GM19372 (cell line): ENCODE results near the gene ADCY4.
"Not testable (repeated sequence)": the region's sequence is repeated elsewhere in the genome, so short reads cannot be mapped to it uniquely, and the experiment has no call there.

Source experiments
- ATAC-seq: cut with Tn5 transposase; IDR thresholded peaks from one replicate; pipeline ENCODE4 v1.9.1; 2021; ENCODE audit warnings: mild to moderate bottlenecking, low read depth, moderate library complexity; ENCODE audit not compliant: unreplicated experiment

Gene ADCY4

DNA sequence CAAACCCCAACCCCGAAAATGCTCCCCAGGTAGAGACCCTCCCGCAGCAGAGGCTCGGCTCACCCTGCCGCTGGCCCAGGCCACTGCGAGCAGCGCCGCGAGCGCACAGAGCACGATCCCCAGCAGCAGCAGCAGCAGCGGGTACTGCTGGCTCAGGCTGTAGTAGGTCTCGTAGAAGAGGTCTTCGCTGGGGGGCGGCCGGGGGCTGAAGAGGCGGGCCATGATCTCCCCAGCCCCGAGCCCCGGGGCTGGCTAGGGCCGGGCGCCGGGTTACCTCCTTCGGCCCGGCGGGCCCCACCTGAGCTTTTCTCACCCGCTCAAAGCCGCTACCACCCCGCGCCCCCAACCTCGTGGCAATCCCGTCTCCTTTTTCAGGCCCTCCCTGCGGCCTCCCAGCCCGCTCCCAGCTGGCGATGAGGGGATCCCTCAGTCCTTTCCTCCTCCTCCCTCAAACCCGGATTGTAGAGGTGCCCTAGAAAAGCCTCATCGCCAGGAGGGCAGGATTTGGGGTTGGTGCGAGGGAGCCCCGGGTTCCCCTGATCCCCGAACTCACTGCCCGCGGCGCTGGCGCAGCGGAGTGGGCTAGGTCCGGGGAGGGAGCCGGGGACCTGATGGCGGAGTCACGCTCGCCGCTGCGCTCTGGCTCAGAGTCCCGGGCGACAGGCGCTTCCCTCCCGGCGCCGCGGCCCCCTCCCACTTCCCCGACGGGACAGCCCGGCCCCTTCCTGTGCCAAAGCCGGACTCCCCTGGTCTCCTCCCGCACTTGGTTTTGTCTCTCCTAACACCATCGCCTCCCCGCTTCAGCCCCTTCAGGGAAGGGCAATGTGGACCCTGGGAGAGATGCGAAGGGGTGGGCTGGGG is at the start of gene ADCY4:
Gene ADCY4, minus strand, starts transcription at position 641 of the 861 bp plus-strand sequence. Its CDS starts 419 bp downstream, at position 222.
- no peak for ATAC-seq

DNA sequence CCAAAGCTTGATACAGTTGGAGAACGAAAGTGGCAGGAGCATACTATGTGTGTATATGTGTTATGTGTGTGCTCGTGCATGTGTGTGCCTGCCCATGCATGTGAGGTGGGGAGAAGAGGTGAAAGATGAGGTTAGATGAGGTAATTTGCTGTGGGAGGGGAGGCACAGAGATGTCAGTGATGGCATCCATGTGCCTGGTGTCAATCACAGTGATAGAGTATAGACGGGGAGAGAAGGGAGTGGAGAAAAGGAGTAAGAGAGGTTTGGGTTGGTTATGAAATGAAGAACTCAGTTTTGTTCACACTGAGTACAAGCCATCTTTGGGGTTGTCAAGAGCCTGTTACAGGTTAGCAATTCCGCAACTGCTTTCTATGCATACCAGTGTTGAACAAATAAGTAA is 49.3 kb upstream of the ADCY4 start:
- no peak for ATAC-seq

DNA sequence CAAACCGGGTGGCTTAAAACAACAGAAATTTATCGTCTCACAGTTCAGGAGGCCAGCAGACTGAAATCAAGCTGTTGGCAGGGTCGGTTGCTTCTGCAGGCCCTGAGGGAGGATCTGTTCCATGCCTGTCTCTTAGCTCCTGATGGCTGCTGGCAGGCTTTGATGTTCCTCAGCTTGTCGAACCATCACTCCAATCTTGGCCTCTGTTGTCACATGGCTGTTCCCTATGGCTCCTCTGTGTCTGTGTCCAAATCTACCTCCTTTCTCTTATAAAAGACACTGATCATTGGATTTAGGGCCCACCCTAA is 47.1 kb upstream of the ADCY4 start:
- no peak for ATAC-seq

DNA sequence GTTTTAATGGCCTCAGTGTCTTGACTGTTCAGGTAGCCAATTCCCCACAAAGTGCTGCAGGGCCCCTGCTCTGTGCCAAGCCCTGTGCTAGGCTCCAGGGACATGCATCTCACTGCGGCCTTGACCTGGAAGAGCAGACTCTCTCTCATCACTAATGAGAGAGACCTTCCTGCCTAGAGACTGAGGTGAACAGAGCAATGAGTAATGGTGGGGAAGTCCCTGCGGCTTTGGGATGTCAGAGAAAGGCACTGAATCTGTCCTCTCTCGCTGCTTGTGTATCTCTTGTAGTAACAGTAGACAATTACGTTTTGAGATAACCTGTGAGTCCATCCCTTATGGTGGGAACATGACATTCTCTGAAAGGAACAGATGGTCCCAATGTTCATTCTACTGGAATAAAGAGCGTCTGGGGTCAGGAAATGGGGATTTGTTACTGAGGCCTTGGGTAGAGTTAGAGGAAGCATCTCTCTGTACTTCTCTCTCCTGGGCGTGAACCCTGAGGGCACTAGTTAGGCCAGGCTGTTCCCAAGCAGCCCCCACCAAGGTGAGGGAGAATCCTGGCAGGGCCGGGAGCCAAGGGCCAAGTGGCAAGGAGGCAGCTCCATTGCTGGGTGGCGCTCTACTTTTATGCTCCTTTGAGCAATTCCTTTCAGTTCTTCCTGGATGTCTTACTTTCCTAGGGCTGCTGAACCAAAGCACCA is 46.6 kb upstream of the ADCY4 start:
- ATAC-seq: no peak

DNA sequence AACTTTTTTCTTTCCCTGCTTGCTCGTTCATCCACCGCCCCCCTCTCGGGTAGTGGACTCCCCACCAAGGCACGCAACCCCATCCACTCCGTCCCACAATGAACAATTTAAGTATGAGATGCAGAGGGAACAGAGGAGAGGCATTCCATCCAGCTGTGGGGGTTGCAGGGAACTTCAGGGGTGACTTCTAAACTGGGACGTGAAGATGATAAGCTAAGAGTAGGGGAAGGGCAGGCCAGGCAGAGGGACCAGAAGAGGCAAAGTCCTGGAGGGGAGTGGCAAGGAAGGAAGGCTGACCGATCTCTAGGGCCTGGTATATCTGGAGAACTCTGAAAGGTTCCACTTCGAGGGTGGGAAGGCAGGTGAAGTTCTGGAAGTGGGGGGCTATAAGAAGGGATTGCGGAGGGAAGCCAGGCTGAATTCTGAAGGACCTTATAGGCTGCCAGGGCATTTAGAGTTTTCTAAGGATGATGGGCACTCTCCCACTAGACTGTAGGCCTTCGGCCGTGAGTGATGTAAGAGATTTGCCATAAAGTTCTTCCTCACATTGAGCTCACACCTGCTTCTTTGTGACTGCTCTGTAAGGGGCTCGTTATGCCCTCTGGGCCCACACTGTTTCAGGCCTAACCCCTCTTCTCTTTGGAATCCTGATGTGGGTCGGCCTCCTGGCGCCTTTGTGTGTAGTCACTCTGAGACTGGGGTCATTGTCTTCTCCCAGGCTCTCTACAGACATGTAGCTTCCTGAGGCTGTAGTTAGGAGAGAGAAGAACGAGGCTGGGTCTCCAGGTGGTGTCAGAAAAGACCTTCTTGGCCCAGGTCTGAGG is 45.2 kb upstream of the ADCY4 start:
- ATAC-seq: no peak

DNA sequence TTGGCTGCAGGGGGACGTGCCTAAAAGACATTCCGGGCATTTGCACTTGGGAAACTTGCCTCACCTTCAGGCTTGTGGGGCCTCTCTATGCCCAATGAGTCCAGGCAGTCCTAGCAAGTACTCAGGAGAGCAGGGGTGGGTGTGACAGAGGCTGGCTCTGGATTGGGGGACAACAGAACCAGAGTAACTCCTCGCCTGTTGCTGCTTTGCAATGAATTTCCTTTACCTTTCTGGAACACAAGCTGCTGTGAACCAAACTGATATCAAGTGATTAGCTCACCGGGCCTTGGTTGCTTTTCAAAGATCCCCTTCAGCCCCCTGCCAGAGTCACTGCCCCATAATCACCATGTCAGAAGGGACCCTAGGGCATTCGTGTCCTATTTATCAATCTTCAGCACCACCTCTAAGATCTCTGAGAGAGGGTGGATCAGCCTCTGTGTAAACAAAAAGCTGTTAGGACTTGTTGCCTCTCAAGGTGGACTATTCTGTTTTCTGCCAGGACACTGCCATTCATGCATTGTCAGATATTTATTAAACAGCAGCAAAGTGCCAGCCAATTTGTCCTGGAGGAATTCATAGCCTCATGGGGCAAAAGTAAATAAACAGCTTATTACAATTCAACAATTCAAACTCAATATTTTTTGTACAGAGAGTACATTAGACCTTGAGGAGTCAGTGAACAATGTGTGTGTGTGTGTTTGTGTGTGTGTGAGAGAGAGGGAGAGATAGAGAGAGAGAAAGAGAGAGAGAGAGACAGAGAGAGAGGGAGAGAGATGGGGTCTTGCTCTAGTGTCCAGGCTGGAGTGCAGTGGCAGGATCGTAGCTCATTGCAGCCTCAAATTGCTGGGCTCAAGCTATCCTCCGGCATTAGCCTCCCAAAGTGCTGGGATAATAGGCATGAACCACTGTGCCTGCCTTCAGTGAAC is 44.4 kb upstream of the ADCY4 start:
- no peak for ATAC-seq

DNA sequence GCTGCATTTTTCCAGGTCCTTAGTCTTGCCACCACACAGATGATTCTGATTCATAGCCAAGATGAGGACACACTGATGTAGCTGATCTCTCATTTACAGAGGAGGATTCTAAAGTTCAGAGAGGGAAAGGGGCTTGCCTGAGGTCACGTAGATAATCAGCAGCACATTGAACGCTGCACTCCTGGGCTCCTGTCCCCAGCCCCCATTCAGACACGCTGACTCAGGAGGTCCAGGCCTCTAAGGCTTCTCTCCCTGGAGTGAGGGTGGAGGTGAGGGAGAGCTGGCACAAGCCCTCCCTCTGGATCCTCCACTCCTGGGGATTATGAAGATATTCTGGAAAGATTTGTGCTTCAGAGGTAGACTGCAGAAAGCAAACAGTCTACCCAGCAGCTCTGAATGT is 43.5 kb upstream of the ADCY4 start:
- no peak for ATAC-seq

DNA sequence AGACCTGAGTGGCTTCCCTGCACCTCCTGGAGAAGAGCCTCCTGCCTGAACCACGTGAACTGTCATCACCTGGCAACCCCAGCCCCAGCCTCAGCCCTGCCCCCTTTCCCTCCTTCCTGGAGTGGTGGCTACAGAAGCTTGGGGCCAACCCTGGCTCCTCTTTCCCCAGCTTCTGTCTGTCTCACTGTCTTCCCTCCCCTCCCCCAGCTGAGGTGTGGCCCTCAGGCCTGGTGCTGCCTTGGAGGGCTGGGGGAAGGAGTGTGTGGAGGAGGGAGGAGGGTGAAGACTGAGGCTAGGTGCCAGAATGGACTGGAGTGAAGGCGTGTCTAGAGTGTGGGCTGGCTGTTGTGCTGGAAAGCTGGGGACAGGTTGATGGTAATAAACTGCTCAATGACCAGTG is 42.8 kb upstream of the ADCY4 start:
- ATAC-seq: no peak

DNA sequence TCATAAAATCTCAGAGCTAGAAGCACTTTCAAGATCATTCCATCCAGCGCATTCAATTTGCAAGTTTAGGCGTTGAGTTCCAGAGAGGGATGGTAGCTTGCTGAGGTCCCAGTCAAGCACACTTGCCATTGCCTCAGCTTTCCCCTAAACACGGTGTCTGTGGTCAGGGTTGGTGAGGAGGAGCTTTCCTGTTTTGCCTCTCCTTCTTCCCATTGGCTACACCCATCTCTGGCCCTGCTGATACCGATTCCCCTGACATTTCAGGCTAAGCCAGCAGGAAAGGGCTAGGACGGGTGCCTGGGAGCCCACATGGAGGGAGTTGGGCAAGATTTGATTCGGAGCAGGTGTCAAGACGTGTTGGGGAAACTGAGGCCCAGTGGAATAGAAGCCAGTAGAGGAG is 42.3 kb upstream of the ADCY4 start:
- ATAC-seq: no peak

DNA sequence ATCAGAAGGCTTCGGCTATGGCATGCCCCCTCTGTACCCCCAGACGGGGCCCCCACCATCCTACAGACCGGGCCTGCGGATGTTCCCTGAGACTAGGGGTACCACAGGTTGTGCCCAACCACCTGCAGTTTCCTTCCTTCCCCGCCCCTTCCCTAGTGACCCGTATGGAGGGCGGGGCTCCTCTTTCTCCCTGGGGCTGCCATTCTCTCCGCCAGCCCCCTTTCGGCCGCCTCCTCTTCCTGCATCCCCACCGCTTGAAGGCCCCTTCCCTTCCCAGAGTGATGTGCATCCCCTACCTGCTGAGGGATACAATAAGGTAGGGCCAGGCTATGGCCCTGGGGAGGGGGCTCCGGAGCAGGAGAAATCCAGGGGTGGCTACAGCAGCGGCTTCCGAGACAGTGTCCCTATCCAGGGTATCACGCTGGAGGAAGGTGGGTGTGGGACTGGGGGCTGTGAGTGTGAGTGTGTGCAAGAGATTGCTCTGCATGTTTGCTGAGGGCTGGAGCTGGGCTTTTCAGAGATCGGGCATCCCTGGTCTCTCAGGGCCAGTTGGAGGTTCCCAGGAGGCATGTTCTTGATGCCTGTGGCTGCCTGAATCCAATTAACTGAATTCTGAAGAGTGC is 41.7 kb upstream of the ADCY4 start:
- ATAC-seq: no peak

DNA sequence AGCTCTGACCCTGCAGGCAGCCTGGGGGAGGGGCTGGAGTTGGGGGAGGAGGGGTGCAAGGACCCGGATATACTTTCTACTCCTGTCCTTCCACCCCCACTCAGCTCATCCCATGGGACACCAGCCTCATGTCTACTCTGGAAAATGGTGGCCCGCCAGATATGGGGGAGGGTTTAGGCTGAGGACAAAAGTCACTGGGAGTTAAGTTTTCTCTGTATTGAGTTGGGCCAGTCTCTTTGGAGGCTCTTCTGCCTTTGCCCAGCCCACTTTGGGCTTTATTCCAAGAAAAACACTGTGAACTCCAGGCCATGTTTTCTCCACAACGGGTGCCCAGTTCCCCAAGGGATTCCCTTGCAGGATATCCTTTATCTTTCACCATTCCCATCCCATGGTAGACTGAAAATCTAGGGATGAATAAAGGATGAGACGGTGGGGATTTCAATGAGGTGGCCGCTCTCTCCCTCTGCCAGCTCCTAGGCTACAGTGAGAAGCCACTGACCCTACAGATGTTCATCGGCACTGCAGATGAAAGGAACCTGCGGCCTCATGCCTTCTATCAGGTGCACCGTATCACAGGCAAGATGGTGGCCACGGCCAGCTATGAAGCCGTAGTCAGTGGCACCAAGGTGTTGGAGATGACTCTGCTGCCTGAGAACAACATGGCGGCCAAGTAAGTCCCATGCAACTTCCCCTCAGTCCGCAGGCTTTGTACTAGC is 38.0 kb upstream of the ADCY4 start:
- no peak for ATAC-seq

DNA sequence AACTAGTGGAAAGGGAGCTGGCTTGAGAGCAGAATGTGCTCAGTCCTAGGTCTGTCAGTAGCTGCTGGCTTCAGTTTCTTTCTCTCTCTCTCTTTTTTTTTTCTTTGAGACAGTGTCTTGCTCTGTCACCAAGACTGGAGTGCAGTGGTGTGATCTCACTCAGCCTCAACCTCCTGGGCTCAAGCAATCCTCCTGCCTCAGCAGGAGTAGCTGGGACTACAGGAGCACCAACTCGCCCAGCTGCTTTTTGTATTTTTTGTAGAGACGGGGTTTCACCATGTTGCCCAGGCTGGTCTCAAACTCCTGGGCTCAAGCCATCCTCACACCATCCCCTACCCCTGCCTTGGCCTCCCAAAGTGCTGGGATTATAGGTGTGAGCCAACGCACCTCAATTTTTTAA is 36.7 kb upstream of the ADCY4 start:
- ATAC-seq: not testable (repeated sequence)

DNA sequence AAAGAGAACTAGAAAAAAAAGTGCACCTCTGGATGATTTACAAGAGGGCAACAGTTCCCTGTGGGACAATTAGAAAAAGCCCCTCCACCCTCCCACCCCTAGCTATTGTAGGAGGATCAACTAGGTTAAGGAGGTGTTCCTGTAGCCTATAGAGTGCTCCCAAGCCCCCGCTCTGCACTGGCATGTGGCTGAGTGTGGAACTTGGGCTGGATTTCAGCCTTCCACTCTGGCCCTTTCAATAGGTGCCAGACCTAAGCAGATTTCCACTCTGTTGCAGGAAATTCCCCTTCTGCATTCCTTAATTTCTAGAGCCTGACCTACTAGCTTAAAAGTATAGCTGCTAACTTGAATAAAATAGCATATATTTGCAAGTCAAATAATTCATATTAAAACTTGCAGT is 35.9 kb upstream of the ADCY4 start:
- ATAC-seq: no peak

DNA sequence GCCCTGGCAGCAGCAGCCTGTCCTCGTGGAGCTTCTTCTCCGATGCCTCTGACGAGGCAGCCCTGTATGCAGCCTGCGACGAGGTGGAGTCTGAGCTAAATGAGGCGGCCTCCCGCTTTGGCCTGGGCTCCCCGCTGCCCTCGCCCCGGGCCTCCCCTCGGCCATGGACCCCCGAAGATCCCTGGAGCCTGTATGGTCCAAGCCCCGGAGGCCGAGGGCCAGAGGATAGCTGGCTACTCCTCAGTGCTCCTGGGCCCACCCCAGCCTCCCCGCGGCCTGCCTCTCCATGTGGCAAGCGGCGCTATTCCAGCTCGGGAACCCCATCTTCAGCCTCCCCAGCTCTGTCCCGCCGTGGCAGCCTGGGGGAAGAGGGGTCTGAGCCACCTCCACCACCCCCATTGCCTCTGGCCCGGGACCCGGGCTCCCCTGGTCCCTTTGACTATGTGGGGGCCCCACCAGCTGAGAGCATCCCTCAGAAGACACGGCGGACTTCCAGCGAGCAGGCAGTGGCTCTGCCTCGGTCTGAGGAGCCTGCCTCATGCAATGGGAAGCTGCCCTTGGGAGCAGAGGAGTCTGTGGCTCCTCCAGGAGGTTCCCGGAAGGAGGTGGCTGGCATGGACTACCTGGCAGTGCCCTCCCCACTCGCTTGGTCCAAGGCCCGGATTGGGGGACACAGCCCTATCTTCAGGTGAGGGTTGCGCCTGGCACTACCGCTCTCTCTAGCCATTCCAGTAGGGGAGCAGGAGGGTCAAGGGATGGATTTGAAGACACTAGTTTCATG is 35.2 kb upstream of the ADCY4 start:
- no peak for ATAC-seq

DNA sequence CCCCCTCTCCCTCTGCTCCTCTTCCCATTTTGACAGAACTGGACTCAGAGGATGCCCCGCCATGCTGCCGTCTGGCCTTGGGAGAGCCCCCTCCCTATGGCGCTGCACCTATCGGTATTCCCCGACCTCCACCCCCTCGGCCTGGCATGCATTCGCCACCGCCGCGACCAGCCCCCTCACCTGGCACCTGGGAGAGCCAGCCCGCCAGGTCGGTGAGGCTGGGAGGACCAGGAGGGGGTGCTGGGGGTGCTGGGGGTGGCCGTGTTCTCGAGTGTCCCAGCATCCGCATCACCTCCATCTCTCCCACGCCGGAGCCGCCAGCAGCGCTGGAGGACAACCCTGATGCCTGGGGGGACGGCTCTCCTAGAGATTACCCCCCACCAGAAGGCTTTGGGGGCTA is 34.6 kb upstream of the ADCY4 start:
- ATAC-seq: no peak

DNA sequence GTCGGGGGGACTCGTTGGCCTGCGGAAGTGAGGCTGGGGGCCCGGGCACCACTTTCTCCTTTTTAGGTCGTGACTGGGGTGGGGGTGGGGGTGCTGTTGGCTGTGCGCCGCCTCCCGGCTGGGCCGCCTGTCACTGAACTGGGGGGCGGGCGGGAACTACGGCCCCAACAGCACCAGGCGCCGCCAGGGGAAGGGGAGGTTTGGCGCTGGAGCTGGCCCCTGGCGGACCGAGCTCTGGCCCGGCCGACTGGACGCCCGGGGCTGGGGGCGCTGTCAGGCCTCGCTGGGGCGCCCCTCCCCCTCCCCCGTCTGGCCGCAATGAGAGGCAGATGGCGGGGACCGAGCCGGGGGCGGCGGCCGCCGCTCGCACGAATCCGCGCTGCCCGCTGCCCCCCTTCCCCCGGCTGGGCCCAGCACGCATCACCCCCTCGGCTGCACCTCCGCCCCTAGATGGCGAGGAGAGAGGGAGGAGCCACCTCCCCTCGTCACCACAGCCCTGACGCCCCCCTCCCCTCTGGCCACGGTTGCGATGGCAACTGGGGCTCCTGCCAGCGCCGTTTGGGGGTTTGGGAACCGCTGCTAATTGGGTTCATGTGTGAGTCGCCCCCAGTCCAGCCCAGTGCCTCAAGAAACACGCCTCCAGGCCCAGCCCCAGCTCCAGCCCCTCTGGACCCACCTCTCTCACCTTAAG is 33.8 kb upstream of the ADCY4 start:
- no peak for ATAC-seq

DNA sequence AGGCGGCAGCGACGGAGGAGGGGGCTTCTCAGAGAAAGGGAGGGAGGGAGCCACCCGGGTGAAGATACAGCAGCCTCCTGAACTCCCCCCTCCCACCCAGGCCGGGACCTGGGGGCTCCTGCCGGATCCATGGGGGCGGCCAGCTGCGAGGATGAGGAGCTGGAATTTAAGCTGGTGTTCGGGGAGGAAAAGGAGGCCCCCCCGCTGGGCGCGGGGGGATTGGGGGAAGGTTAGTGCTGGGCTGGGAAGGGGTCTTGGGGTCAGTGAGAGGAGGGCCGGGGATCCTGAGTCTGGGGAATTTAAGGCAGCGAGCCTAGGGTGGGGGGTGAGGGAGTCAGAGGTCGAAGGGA is 33.3 kb upstream of the ADCY4 start:
- ATAC-seq: no peak
